ENCODE measurements around the gene LARP4. TPM values are rescaled to one million over a fixed set of nuclear protein-coding genes. Genes with fewer than 3 reads are reported as not detected.
"Not testable (repeated sequence)": the region's sequence is repeated elsewhere in the genome, so short reads cannot be mapped to it uniquely, and the experiment has no call there.

Gene LARP4
- total RNA-seq, 4 donors from 2014 or later, result 15.2 to 21.7 (median 18.9) TPM

DNA sequence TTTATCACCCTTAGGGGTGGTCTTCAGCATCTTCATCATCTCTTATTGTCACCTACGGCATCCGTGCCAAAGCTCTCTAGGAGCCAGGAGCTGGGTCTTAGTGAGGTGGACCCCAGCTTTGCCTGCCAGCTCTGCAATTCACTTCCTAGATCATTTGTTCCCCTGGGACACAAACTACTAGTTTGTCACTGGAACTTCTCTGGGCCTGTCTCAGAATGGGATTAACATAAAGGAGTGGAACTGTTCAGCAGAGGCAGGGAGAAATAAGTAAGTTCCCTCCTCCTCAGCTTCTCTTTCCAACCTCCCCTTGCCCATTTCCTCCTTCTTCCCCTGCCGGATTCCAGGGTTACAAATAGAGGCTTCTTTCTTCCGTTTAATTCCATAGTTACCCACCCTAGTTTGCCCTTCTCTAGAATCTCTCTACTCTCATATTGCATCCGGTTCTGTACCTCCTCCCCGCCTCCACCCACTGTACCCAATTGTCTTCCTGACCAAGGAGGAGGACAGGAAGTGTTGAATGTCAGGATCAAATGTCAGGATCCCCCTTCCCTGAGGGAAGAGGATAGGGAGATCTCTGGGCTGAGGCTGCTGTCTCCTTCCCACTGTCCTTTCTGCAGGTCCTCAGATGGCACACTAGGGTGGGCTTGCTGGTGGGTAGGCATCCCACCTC, 25.0 kb downstream of the LARP4 start:
- intact Hi-C loops (cut with DNase I; ENCODE audit: low total_unique reads), result no loop called here
- 67 to 70% methylated on average over 6 of the region's 6 CpGs for WGBS, 2 donors
- H3K4me3 ChIP-seq (ENCODE audit: low read depth, poor library complexity, severe bottlenecking), result no peak overlapping the region
- TF ChIP-seq, protein P1, sequence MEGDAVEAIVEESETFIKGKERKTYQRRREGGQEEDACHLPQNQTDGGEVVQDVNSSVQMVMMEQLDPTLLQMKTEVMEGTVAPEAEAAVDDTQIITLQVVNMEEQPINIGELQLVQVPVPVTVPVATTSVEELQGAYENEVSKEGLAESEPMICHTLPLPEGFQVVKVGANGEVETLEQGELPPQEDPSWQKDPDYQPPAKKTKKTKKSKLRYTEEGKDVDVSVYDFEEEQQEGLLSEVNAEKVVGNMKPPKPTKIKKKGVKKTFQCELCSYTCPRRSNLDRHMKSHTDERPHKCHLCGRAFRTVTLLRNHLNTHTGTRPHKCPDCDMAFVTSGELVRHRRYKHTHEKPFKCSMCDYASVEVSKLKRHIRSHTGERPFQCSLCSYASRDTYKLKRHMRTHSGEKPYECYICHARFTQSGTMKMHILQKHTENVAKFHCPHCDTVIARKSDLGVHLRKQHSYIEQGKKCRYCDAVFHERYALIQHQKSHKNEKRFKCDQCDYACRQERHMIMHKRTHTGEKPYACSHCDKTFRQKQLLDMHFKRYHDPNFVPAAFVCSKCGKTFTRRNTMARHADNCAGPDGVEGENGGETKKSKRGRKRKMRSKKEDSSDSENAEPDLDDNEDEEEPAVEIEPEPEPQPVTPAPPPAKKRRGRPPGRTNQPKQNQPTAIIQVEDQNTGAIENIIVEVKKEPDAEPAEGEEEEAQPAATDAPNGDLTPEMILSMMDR (IDR thresholded peaks at IDR 0.05), result no peak
- TF ChIP-seq POLR2A (IDR thresholded peaks at IDR 0.05), result no peak
- DNase-seq (ENCODE audit: low spot score in 2 of 2), result no peak

DNA sequence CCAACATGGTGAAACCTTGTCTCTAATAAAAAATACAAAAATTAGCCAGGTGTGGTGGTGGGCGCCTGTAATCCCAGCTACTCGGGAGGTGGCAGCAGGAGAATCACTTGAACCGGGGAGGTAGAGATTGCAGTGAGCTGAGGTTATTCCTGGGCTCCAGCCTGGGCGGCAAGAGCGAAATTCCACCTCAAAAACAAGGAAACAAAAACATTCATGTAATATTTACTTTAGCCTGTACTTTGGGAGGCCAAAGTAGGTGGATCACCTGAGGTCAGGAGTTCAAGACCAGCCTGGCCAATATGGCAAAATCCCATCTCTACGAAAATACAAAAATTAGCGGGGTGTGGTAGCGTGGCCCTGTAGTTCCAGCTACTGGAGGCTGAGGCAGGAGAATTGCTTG, 31.0 kb downstream of the LARP4 start:
- DNase-seq (ENCODE audit: low spot score in 2 of 2); intact Hi-C loops (cut with DNase I; ENCODE audit: low total_unique reads): not testable (repeated sequence)
- 85 to 93% methylated on average over 8 of the region's 8 CpGs for WGBS, 2 donors

DNA sequence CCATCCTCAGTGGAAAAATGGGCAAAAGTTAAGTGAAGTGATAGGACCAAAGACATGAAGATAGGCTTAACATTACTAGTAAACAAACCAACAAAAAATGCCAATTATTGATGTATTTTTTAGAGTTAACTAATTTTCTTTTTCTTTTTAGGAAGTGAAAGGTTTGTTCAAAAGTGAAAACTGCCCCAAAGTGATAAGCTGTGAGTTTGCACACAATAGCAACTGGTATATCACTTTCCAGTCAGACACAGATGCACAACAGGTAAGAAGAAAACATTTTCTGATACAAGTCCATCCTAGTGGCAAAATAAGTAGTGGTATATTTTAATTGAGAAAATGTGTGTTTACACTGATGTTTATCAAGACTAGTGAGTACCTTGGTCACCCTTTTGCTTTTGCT, 39.6 kb downstream of the LARP4 start:
- intact Hi-C loops (cut with DNase I; ENCODE audit: low total_unique reads), result no loop called here
- TF ChIP-seq POLR2A (IDR thresholded peaks at IDR 0.05), result no peak
- TF ChIP-seq, protein P1 (IDR thresholded peaks at IDR 0.05), result no peak
- no peak for DNase-seq (ENCODE audit: low spot score in 2 of 2)
- H3K4me3 ChIP-seq (ENCODE audit: low read depth, poor library complexity, severe bottlenecking), result no peak overlapping the region

More for the DNA sequence above, 31.0 kb downstream of the LARP4 start:
- H3K4me3 ChIP-seq (ENCODE audit: low read depth, poor library complexity, severe bottlenecking), result not testable (repeated sequence)

DNA sequence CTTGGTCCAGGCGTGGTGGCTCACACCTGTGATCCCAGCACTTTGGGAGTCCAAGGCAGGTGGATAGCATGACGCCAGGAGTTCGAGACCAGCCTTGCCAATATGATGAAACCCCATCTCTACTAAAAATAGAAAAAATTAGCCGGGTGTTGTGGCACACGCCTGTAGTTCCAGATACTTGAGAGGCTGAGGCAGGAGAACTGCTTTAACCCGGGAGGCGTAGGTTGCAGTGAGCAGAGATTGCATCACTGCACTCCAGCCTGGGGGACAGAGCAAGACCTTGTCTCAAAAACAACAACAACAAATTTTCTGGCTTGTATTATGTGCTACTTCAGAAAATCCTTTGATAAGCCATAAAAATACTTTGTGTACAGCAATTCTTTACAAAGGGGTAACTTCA, 41.1 kb downstream of the LARP4 start:
- H3K4me3 ChIP-seq (ENCODE audit: low read depth, poor library complexity, severe bottlenecking), result no peak overlapping the region
- 83 to 87% methylated on average over 7 of the region's 7 CpGs for WGBS, 2 donors
- intact Hi-C loops (cut with DNase I; ENCODE audit: low total_unique reads), result no loop called here
- DNase-seq (ENCODE audit: low spot score in 2 of 2), result no peak
- TF ChIP-seq, protein P1 (IDR thresholded peaks at IDR 0.05), result no peak
- TF ChIP-seq POLR2A (IDR thresholded peaks at IDR 0.05), result no peak

DNA sequence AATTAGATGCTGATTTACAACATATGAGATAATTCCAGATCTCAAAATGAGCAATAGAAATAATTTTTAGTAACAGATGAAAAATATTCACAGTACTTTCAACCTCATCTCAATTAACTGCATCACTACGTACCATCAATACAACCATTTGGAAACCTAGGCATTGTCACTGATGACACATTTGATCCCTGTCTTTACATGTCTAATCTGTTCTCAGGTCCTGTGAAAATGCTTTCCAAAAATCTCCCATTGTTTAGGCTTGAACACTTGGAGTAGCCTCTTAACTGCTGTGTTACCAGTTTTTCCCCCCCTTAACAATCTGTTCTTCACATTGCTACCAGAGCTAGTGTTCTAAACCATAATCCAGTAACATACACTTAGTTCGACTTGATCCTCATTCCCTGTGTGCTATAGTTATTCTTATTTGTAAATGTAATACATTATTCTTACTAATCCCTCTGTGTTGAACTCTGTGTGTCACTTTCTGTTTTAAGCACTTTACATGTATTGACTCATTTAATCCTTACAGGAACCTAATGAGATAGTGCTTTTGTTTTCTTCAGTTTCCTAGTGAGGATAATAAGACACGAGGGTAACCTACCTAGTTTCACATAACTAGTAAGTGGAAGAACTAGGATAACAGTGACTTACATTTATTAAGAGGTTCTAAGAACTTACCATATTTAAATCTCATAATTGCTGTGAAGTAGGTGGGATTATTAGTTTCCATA, 41.7 kb downstream of the LARP4 start:
- WGBS, 2 donors, result 70 to 85% methylated on average over 3 of the region's 3 CpGs
- no peak overlapping the region for H3K4me3 ChIP-seq (ENCODE audit: low read depth, poor library complexity, severe bottlenecking)
- intact Hi-C loops (cut with DNase I; ENCODE audit: low total_unique reads), result no loop called here
- TF ChIP-seq, protein P1 (IDR thresholded peaks at IDR 0.05), result no peak
- no peak for TF ChIP-seq POLR2A (IDR thresholded peaks at IDR 0.05)
- DNase-seq (ENCODE audit: low spot score in 2 of 2), result no peak

DNA sequence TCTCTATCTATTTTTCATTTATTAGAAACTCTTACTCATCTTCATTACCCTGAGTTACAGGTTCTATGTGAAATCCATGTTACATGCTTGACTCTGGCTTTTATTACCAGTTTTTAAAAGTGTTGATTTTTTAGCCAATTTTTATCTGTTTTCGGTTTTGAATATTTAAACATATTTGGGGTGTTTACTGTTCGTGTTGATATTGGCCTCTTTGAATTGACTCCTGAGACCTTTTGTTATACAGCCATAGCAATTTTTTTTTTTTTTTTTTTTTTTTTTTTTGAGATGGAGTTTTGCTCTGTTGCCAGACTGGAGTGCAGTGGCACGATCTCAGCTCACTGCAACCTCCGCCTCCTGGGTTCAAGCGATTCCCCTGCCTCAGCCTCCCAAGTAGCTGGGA, 49.0 kb downstream of the LARP4 start:
- intact Hi-C loops (cut with DNase I; ENCODE audit: low total_unique reads); DNase-seq (ENCODE audit: low spot score in 2 of 2); H3K4me3 ChIP-seq (ENCODE audit: low read depth, poor library complexity, severe bottlenecking): not testable (repeated sequence)
- WGBS, 2 donors, result 78 to 85% methylated on average over 5 of the region's 5 CpGs

Data from lower leg skin (tissue), 4 donors.